ENCODE measurements around the gene WIPF1. TPM values are rescaled to one million over a fixed set of nuclear protein-coding genes. Genes with fewer than 3 reads are reported as not detected.

WIPF1 gene
- polyA plus RNA-seq, 1 donor (not counting 4 experiments of a cell fraction or from before 2014, with no cell fraction given) = 0.16 TPM

DNA sequence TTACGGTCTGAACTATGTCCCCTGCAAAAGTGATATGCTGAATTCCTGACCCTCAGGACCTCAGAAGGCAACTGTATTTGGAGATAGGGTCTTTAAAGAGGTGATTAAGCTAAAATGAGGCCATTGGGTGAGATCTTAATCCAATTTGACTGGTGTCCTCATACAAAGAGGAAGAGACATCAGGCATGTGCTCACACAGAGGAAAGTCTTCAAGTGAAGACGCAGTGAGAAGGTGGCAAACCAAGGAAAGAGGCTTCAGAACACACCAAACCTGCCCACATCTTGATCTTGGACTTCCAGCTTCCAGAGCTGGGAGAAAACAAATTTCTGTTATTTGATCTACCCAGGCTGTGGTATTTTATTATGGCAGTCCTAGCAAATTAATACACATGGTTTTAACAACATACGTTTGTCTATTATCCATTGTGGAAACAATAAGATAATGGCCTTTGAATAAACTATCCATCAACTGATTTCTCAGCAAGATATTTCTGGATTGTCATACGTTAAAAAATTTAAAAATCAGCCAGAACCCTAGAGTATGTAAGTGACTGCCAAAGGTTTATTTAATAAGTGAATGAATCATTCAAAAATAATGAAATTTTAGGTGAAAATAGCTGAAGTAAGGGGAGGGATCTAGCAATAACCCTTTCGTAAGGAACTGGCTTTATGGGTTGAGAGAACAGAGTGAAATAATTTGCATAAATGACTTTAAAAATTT lies 6.5 kb downstream of the WIPF1 start:
- dilution Hi-C loops (cut with MboI; ENCODE audit: extremely low pct_ligation_motif_present, low sequenced_read_pairs) = no loop called here
- no peaks in the 10 kb centered on the region for H3K36me3 ChIP-seq (ENCODE audit: control insufficient read depth in 2 of 2, extremely low read depth in 1 of 2, insufficient read depth in 2 of 2, low read length in 2 of 2)
- no peak overlapping the region for H3K4me2 ChIP-seq (ENCODE audit: control insufficient read depth, extremely low read depth, insufficient read depth, low read depth, low read length)
- FAIRE-seq (no peak), DNase-seq (ENCODE audit: low read depth, low spot score) (no peak)
- no peak overlapping the region for H3K9ac ChIP-seq (ENCODE audit: control insufficient read depth, extremely low read depth, insufficient read depth, low read length)
- H2AFZ ChIP-seq (ENCODE audit: control insufficient read depth, low read length) = no peak overlapping the region
- no peak overlapping the region for H3K4me3 ChIP-seq (ENCODE audit: control insufficient read depth in 2 of 3, extremely low read depth in 1 of 3, insufficient read depth in 2 of 3, low read depth in 1 of 3, low read length in 3 of 3)
- no peaks in the 10 kb centered on the region for H3K9me3 ChIP-seq (ENCODE audit: control insufficient read depth, low read depth, low read length)
- no peaks in the 10 kb centered on the region for H4K20me1 ChIP-seq (ENCODE audit: control insufficient read depth, extremely low read depth, insufficient read depth, low read length)
- H3K27me3 ChIP-seq (ENCODE audit: control insufficient read depth, extremely low read depth, insufficient read depth, low read length) = no peaks in the 10 kb centered on the region
- TF ChIP-seq, protein P1, sequence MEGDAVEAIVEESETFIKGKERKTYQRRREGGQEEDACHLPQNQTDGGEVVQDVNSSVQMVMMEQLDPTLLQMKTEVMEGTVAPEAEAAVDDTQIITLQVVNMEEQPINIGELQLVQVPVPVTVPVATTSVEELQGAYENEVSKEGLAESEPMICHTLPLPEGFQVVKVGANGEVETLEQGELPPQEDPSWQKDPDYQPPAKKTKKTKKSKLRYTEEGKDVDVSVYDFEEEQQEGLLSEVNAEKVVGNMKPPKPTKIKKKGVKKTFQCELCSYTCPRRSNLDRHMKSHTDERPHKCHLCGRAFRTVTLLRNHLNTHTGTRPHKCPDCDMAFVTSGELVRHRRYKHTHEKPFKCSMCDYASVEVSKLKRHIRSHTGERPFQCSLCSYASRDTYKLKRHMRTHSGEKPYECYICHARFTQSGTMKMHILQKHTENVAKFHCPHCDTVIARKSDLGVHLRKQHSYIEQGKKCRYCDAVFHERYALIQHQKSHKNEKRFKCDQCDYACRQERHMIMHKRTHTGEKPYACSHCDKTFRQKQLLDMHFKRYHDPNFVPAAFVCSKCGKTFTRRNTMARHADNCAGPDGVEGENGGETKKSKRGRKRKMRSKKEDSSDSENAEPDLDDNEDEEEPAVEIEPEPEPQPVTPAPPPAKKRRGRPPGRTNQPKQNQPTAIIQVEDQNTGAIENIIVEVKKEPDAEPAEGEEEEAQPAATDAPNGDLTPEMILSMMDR (optimal IDR thresholded peaks at IDR 0.05 in 1 of 3, IDR thresholded peaks at IDR 0.05 in 1 of 3, conservative IDR thresholded peaks at IDR 0.05 in 1 of 3; ENCODE audit: extremely low read depth in 1 of 3, insufficient read depth in 2 of 3, low read length in 3 of 3) = no peak
- TF ChIP-seq EZH2 (IDR thresholded peaks at IDR 0.05; ENCODE audit: low read length) = no peak
- no peaks in the 10 kb centered on the region for H3K9me1 ChIP-seq (ENCODE audit: control insufficient read depth, extremely low read depth, insufficient read depth, low read length)
- peaks cover 5% of the 10 kb centered on the region for H3K4me1 ChIP-seq (ENCODE audit: control insufficient read depth, extremely low read depth, insufficient read depth, low read length)
- no peak overlapping the region for H3K27ac ChIP-seq (ENCODE audit: control insufficient read depth, insufficient read depth, low read length)
- no peaks in the 10 kb centered on the region for H3K79me2 ChIP-seq (ENCODE audit: control insufficient read depth, insufficient read depth, low read length)

DNA sequence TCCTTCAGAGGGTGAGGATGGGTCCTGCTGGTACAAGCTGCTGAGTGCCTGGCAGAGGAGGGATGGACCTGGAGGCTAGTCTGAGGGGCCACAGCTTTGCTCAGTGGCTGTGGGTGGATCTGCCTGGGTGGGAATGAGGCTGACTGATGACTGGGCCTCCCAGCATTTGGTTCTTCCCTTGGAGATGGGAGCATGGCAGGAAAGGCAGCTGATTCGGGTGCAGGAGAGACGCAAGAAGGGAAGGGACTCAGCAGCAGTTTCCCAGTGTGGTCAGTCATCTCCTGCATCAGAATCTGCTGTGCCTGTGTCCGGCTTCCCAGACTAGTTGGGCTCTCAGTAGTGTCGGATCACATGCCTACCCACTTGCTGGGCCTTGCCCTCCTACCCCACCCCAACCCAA lies 7.3 kb downstream of the WIPF1 start:
- TF ChIP-seq, protein P1 (optimal IDR thresholded peaks at IDR 0.05 in 1 of 3, IDR thresholded peaks at IDR 0.05 in 1 of 3, conservative IDR thresholded peaks at IDR 0.05 in 1 of 3; ENCODE audit: extremely low read depth in 1 of 3, insufficient read depth in 2 of 3, low read length in 3 of 3) = no peak
- no peak for TF ChIP-seq EZH2 (IDR thresholded peaks at IDR 0.05; ENCODE audit: low read length)
- DNase-seq (ENCODE audit: low read depth, low spot score) (no peak), FAIRE-seq (no peak)
- dilution Hi-C loops (cut with MboI; ENCODE audit: extremely low pct_ligation_motif_present, low sequenced_read_pairs) = no loop called here
- Histone ChIP-seq H4K20me1 (ENCODE audit: control insufficient read depth, extremely low read depth, insufficient read depth, low read length) (no peaks in the 10 kb centered on the region), H3K4me3 (ENCODE audit: control insufficient read depth in 2 of 3, extremely low read depth in 1 of 3, insufficient read depth in 2 of 3, low read depth in 1 of 3, low read length in 3 of 3) (no peak overlapping the region), H3K79me2 (ENCODE audit: control insufficient read depth, insufficient read depth, low read length) (no peaks in the 10 kb centered on the region), H3K36me3 (ENCODE audit: control insufficient read depth in 2 of 2, extremely low read depth in 1 of 2, insufficient read depth in 2 of 2, low read length in 2 of 2) (no peaks in the 10 kb centered on the region), H3K9me1 (ENCODE audit: control insufficient read depth, extremely low read depth, insufficient read depth, low read length) (no peaks in the 10 kb centered on the region), H3K27me3 (ENCODE audit: control insufficient read depth, extremely low read depth, insufficient read depth, low read length) (no peaks in the 10 kb centered on the region), H2AFZ (ENCODE audit: control insufficient read depth, low read length) (no peak overlapping the region), H3K4me2 (ENCODE audit: control insufficient read depth, extremely low read depth, insufficient read depth, low read depth, low read length) (no peak overlapping the region), H3K9ac (ENCODE audit: control insufficient read depth, extremely low read depth, insufficient read depth, low read length) (no peak overlapping the region), H3K27ac (ENCODE audit: control insufficient read depth, insufficient read depth, low read length) (no peak overlapping the region), H3K4me1 (ENCODE audit: control insufficient read depth, extremely low read depth, insufficient read depth, low read length) (peaks cover 5% of the 10 kb centered on the region), H3K9me3 (ENCODE audit: control insufficient read depth, low read depth, low read length) (no peaks in the 10 kb centered on the region)

All from keratinocyte (primary cell).